ENCODE measurements around the gene GPR17.
A peak's percentile ranks its signal among the peaks of the same experiment; 100 is the strongest.

- no peak for TF ChIP-seq YY1 (IDR thresholded peaks at IDR 0.05)
- no peak for TF ChIP-seq GABPA (IDR thresholded peaks at IDR 0.05 in 1 of 2, conservative IDR thresholded peaks at IDR 0.05 in 1 of 2)
- TF ChIP-seq JUND (IDR thresholded peaks at IDR 0.05), result no peak
- TF ChIP-seq CTCF (IDR thresholded peaks at IDR 0.05; ENCODE audit: low read depth, low read length, missing input control), result no peak
- TF ChIP-seq MAX (IDR thresholded peaks at IDR 0.05), result no peak
- no peak for TF ChIP-seq TAF1 (conservative IDR thresholded peaks at IDR 0.05)
- TF ChIP-seq NR2F2 (IDR thresholded peaks at IDR 0.05), result no peak
- TF ChIP-seq REST (IDR thresholded peaks at IDR 0.05), result no peak
- TF ChIP-seq RAD21 (IDR thresholded peaks at IDR 0.05), result peak in 1 of 2 donors; percentile 19
- TF ChIP-seq RXRA (IDR thresholded peaks at IDR 0.05), result no peak
- no peak for TF ChIP-seq ZBTB33 (IDR thresholded peaks at IDR 0.05)
- no peak for TF ChIP-seq ATF3 (IDR thresholded peaks at IDR 0.05)
- TF ChIP-seq SP1 (IDR thresholded peaks at IDR 0.05), result no peak
- TF ChIP-seq FOXA1 (IDR thresholded peaks at IDR 0.05), result no peak
Observed at GRCh38 chr2:127695491-127696472, 49.8 kb downstream of the GPR17 start.

Data from liver (tissue), 3 donors.